Suprapubic skin (tissue), 4 donors: Measurements from ENCODE around the gene PTCD3. TPM values are rescaled to one million over a fixed set of nuclear protein-coding genes. Genes with fewer than 3 reads are reported as not detected.

Experiments used
- DNase-seq, 2 donors: peaks; one replicate each; pipeline ENCODE4 v3.0.0-alpha.2; 2019; ENCODE audit warnings: low spot score in 2 of 2
- H3K27ac ChIP-seq: fragments of 200-600 bp; sonication (generic); one replicate; pipeline ENCODE4 v1.5.1; 2019
- H3K27me3 ChIP-seq: fragments of 200-600 bp; sonication (generic); one replicate; pipeline ENCODE4 v1.5.1; 2019
- H3K36me3 ChIP-seq: fragments of 200-600 bp; sonication (generic); one replicate; pipeline ENCODE4 v1.5.1; 2019
- H3K4me1 ChIP-seq: fragments of 200-600 bp; sonication (generic); one replicate; pipeline ENCODE4 v1.5.1; 2019
- H3K4me3 ChIP-seq: fragments of 200-600 bp; sonication (generic); one replicate; pipeline ENCODE4 v1.5.1; 2019; ENCODE audit warnings: mild to moderate bottlenecking
- H3K9me3 ChIP-seq: fragments of 200-600 bp; sonication (generic); one replicate; pipeline ENCODE4 v1.5.1; 2019
- CTCF ChIP-seq, 2 donors: fragments of 200-600 bp in 1 of 2; fragments of 450-650 bp in 1 of 2; sonication (generic) in 1 of 2; IDR thresholded peaks; one replicate each; pipeline ENCODE4 v1.5.1; 2016 to 2019; ENCODE audit warnings: antibody characterized with exemption in 2 of 2, mild to moderate bottlenecking in 1 of 2, moderate library complexity in 1 of 2
- EP300 ChIP-seq: sonication (generic); formaldehyde crosslinking; IDR thresholded peaks from one replicate; pipeline ENCODE4 v1.6.1; 2017; ENCODE audit warnings: antibody characterized with exemption
- POLR2A ChIP-seq, 2 donors: fragments of 450-650 bp; IDR thresholded peaks; one replicate each; pipeline ENCODE4 v1.6.1; 2017; ENCODE audit warnings: antibody characterized with exemption in 2 of 2, mild to moderate bottlenecking in 2 of 2, moderate library complexity in 2 of 2
- POLR2AphosphoS5 ChIP-seq, 3 donors: sonication (generic); formaldehyde crosslinking; IDR thresholded peaks; one replicate each; pipeline ENCODE4 v1.6.1; 2017; ENCODE audit warnings: antibody characterized with exemption in 3 of 3
- WGBS: methylation state at CpG from one replicate; pipeline ENCODE4 v1.1.5; 2018; 5-methylcytosine and 5-hydroxymethylcytosine counted together
- total RNA-seq, 4 donors: library from RNA; depleted of rRNA; stranded (reverse); fragments of >200 nt; gene quantifications; one replicate each; pipeline ENCODE4 v1.1.0, GENCODE V29; 2016

PTCD3 gene
- total RNA-seq, 4 donors from 2014 or later = 42.9 to 240 (median 108) TPM

- Histone ChIP-seq H3K9me3 (no peaks in the 10 kb centered on the region), H3K27me3 (no peaks in the 10 kb centered on the region), H3K36me3 (peaks cover 93% of the 10 kb centered on the region), H3K4me3 (no peak overlapping the region), H3K4me1 (no peaks in the 10 kb centered on the region), H3K27ac (no peak overlapping the region)
- TF ChIP-seq EP300 = no peak
- no peak for TF ChIP-seq CTCF (IDR thresholded peaks at IDR 0.05)
- no peak for TF ChIP-seq POLR2A (IDR thresholded peaks at IDR 0.05)
- TF ChIP-seq POLR2AphosphoS5 (IDR thresholded peaks at IDR 0.05) = no peak
- no peak for DNase-seq
- 90% methylated on average over 14 of the region's 14 CpGs for WGBS
These were observed 38.1 kb downstream of the PTCD3 start for GRCh38 chr2:86143926-86144685.

GRCh38 chr2:86147793-86148192, 41.8 kb downstream of the PTCD3 start:
- Histone ChIP-seq H3K36me3 (peaks cover 86% of the 10 kb centered on the region), H3K9me3 (no peaks in the 10 kb centered on the region), H3K4me1 (no peaks in the 10 kb centered on the region), H3K27ac (no peak overlapping the region), H3K27me3 (no peaks in the 10 kb centered on the region), H3K4me3 (no peak overlapping the region)
- DNase-seq = no peak
- TF ChIP-seq POLR2AphosphoS5 (IDR thresholded peaks at IDR 0.05) = no peak
- TF ChIP-seq POLR2A (IDR thresholded peaks at IDR 0.05) = no peak
- no peak for TF ChIP-seq EP300
- TF ChIP-seq CTCF (IDR thresholded peaks at IDR 0.05) = no peak
- WGBS = 95% methylated on average over 2 of the region's 2 CpGs

- Histone ChIP-seq H3K4me1 (no peaks in the 10 kb centered on the region), H3K4me3 (no peak overlapping the region), H3K9me3 (no peaks in the 10 kb centered on the region), H3K36me3 (peaks cover 75% of the 10 kb centered on the region), H3K27me3 (no peaks in the 10 kb centered on the region), H3K27ac (no peak overlapping the region)
- WGBS = 97% methylated on average over 2 of the region's 2 CpGs
- DNase-seq = no peak
- TF ChIP-seq POLR2A (IDR thresholded peaks at IDR 0.05) (no peak), POLR2AphosphoS5 (IDR thresholded peaks at IDR 0.05) (no peak), CTCF (IDR thresholded peaks at IDR 0.05) (no peak), EP300 (no peak)
These were observed 44.5 kb downstream of the PTCD3 start for GRCh38 chr2:86150502-86150901.

- no peak overlapping the region for H3K4me3 ChIP-seq
- H3K36me3 ChIP-seq = peaks cover 80% of the 10 kb centered on the region
- H3K27ac ChIP-seq = no peak overlapping the region
- no peaks in the 10 kb centered on the region for H3K9me3 ChIP-seq
- DNase-seq = no peak
- no peaks in the 10 kb centered on the region for H3K4me1 ChIP-seq
- no peaks in the 10 kb centered on the region for H3K27me3 ChIP-seq
- TF ChIP-seq POLR2AphosphoS5 (IDR thresholded peaks at IDR 0.05) (no peak), POLR2A (IDR thresholded peaks at IDR 0.05) (no peak), CTCF (IDR thresholded peaks at IDR 0.05) (no peak), EP300 (no peak)
- WGBS = 93% methylated on average over 2 of the region's 2 CpGs
These were observed 51.0 kb downstream of the PTCD3 start for GRCh38 chr2:86157009-86157556.

GRCh38 chr2:86158286-86158685, 52.3 kb downstream of the PTCD3 start:
- 84% methylated on average over 4 of the region's 4 CpGs for WGBS

More at GRCh38 chr2:86158286-86158685, 52.3 kb downstream of the PTCD3 start:
- no peaks in the 10 kb centered on the region for H3K27me3 ChIP-seq
- TF ChIP-seq POLR2A (IDR thresholded peaks at IDR 0.05) (no peak), EP300 (no peak), CTCF (IDR thresholded peaks at IDR 0.05) (no peak), POLR2AphosphoS5 (IDR thresholded peaks at IDR 0.05) (no peak)
- H3K36me3 ChIP-seq = peaks cover 92% of the 10 kb centered on the region
- H3K9me3 ChIP-seq = no peaks in the 10 kb centered on the region
- no peak for DNase-seq
- H3K27ac ChIP-seq = no peak overlapping the region
- H3K4me1 ChIP-seq = no peaks in the 10 kb centered on the region
- no peak overlapping the region for H3K4me3 ChIP-seq
